Nucleus accumbens (tissue), 56 donors: ENCODE data around the gene LRR1.
"Not testable (repeated sequence)": the region's sequence is repeated elsewhere in the genome, so short reads cannot be mapped to it uniquely, and the experiment has no call there.

Experiments used
- DNase-seq, 56 donors: peaks; one replicate each; lab custom pipeline; 2025; lab: John Stamatoyannopoulos, UW

LRR1 gene

GRCh38 chr14:49623941-49624839 is 25.4 kb downstream of the LRR1 start:
- DNase-seq = no peak

GRCh38 chr14:49633640-49634546 is 35.2 kb downstream of the LRR1 start:
- DNase-seq = peak; percentile 39 to 95 (median 90)

- DNase-seq = peak in 48 of 56 donors; percentile 25 to 76 (median 54)
Observed at GRCh38 chr14:49634547-49635334, 36.0 kb downstream of the LRR1 start, which contains the start of gene DNAAF2. DNAAF2 (minus strand) TSS chr14:49635244; CDS start chr14:49635149, 95 bp downstream.

GRCh38 chr14:49636866-49637265 is 38.1 kb downstream of the LRR1 start:
- DNase-seq = no peak

- no peak for DNase-seq
Observed at GRCh38 chr14:49637534-49638078, 38.9 kb downstream of the LRR1 start.

GRCh38 chr14:49640540-49641417 is 42.0 kb downstream of the LRR1 start:
- no peak for DNase-seq

- peak in 1 of 56 donors; percentile 3 for DNase-seq
Observed at GRCh38 chr14:49641697-49642129, 43.0 kb downstream of the LRR1 start.

GRCh38 chr14:49642163-49642562 is 43.4 kb downstream of the LRR1 start:
- no peak for DNase-seq

GRCh38 chr14:49653508-49653907 is 54.8 kb downstream of the LRR1 start:
- DNase-seq = no peak

- no peak for DNase-seq
Observed at GRCh38 chr14:49654511-49654910, 55.8 kb downstream of the LRR1 start.

GRCh38 chr14:49657500-49657899 is 58.8 kb downstream of the LRR1 start:
- DNase-seq = not testable (repeated sequence)

- no peak for DNase-seq
Observed at GRCh38 chr14:49659526-49660455, 61.1 kb downstream of the LRR1 start.
